Measurements from ENCODE around the gene TPO.

DNA sequence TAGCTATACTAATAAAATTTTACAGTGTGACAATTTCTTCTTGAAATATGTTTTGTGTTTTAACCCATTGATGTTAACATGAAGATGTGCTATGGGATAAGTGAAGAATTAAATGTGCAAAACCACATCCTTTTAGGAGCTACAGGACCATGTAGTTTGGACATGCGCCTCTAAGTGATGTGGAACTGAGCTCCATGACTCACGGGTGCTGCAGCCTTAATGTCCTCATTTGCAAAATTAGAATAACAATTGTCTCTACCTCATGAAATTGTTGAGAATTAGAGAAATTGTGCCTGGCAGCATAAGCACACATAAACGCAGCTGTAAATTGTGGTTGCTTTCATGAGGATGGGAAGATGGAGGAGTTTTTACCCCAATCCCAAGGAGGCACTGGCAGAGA is 31.6 kb upstream of the TPO start:
- TF ChIP-seq, protein P1, sequence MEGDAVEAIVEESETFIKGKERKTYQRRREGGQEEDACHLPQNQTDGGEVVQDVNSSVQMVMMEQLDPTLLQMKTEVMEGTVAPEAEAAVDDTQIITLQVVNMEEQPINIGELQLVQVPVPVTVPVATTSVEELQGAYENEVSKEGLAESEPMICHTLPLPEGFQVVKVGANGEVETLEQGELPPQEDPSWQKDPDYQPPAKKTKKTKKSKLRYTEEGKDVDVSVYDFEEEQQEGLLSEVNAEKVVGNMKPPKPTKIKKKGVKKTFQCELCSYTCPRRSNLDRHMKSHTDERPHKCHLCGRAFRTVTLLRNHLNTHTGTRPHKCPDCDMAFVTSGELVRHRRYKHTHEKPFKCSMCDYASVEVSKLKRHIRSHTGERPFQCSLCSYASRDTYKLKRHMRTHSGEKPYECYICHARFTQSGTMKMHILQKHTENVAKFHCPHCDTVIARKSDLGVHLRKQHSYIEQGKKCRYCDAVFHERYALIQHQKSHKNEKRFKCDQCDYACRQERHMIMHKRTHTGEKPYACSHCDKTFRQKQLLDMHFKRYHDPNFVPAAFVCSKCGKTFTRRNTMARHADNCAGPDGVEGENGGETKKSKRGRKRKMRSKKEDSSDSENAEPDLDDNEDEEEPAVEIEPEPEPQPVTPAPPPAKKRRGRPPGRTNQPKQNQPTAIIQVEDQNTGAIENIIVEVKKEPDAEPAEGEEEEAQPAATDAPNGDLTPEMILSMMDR (IDR thresholded peaks at IDR 0.05; ENCODE audit: low read depth, low read length, missing input control), result no peak
- TF ChIP-seq NR2F2 (IDR thresholded peaks at IDR 0.05) (no peak), GABPA (IDR thresholded peaks at IDR 0.05 in 1 of 2, conservative IDR thresholded peaks at IDR 0.05 in 1 of 2) (no peak), FOXA1 (IDR thresholded peaks at IDR 0.05) (no peak)

Measured in liver (tissue), 3 donors.